Uterus (tissue), 4 donors: ENCODE measurements around the gene TGFB1I1. TPM values are rescaled to one million over a fixed set of nuclear protein-coding genes. Genes with fewer than 3 reads are reported as not detected.
"Not testable (repeated sequence)": the region's sequence is repeated elsewhere in the genome, so short reads cannot be mapped to it uniquely, and the experiment has no call there.

Experiments
- DNase-seq, 2 donors: peaks; one replicate each; pipeline ENCODE4 v3.0.0-alpha.2; 2019 to 2020
- H3K27ac ChIP-seq, 2 donors: fragments of 200-600 bp; sonication (generic); 1 replicate in 1 of 2; 2 replicates in 1 of 2; pipeline ENCODE4 v1.5.1; 2016 to 2018
- H3K27me3 ChIP-seq, 2 donors: fragments of 200-600 bp; sonication (generic); one replicate each; pipeline ENCODE4 v1.5.1; 2018 to 2019; ENCODE audit warnings: control low read depth in 1 of 2
- H3K36me3 ChIP-seq, 2 donors: fragments of 200-600 bp; sonication (generic); one replicate each; pipeline ENCODE4 v1.5.1; 2019; ENCODE audit warnings: control low read depth in 1 of 2
- H3K4me1 ChIP-seq, 2 donors: fragments of 200-600 bp; sonication (generic); one replicate each; pipeline ENCODE4 v1.5.1; 2018 to 2019; ENCODE audit warnings: control low read depth in 1 of 2
- H3K4me3 ChIP-seq, 2 donors: fragments of 200-600 bp; sonication (generic); 1 replicate in 1 of 2; 2 replicates in 1 of 2; pipeline ENCODE4 v1.5.1; 2018 to 2019; ENCODE audit warnings: mild to moderate bottlenecking in 1 of 2
- H3K9me3 ChIP-seq, 2 donors: fragments of 200-600 bp; sonication (generic); one replicate each; pipeline ENCODE4 v1.5.1; 2019; ENCODE audit warnings: control low read depth in 1 of 2
- POLR2A ChIP-seq, 2 donors: fragments of 450-650 bp; IDR thresholded peaks; one replicate each; pipeline ENCODE4 v1.6.1; 2016; ENCODE audit warnings: antibody characterized with exemption in 2 of 2, mild to moderate bottlenecking in 1 of 2, moderate library complexity in 1 of 2
- intact Hi-C: fragments of 100-400 bp; cut with DNase I; formaldehyde crosslinking; loops from one replicate; pipeline ENCODE4 v1.15.1; 2023; ENCODE audit warnings: low total_unique reads
- total RNA-seq, 4 donors: library from RNA; depleted of rRNA in 3 of 4; stranded (reverse); fragments of >200 nt in 3 of 4; gene quantifications; one replicate each; pipeline versions ENCODE4 v1.1.0 to v1.2.4, GENCODE V29; 2014 to 2023
- TF ChIP-seq, protein P1 (sequence below), 4 experiments: fragments of 200-600 bp in 2 of 4; fragments of 450-650 bp in 2 of 4; sonication (generic) in 2 of 4; IDR thresholded peaks; one replicate each; pipeline ENCODE4 v1.5.1; 2016 to 2019; ENCODE audit warnings: antibody characterized with exemption in 4 of 4, mild to moderate bottlenecking in 2 of 4, moderate library complexity in 1 of 4
- donor health status: DM: yes; HTN: yes; CAD: no.

The TGFB1I1 gene
- total RNA-seq, 4 donors from 2014 or later, result 61.1 to 336 (median 107) TPM

DNA sequence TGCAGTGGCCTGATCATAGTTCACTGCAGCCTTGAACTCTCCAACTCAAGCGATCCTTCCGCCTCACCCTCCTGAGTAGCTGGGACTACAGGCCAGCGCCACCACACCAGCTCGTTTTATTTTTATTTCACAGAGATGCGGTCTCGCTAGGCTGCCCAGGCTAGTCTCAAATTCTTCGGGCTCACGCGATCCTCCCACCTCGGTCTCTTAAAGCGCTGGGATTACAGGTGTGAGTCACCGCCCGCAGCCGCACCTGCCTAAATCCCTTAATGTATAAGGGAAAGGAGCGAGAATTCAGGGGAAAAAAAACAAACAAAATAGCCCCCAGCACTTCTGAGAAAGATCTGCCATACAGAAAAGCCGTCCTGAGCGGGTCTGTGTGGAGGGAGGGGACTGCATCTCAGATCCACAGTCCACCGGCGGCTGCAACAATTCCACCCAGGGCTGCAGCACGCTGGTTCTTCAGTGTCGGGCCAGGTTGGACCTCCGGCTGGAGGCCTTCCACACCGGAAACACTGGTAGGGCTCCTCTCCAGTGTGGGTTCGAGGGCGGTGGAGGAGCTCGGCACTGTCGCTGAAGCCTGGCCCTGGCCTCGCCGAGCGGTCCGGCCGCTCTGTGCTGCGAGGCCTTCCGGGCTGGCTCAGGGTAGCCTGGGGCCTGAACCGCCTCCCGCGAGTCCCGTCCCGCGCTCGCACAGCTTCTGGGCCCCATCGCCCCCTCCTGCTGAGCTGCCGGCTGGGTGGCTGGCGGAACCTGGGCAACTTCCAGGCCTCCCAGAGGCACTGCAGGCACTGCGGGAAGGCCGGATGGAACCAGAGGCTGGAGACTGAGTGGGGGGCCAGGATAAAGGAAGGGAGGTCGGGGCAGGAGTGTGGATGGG is 36.4 kb upstream of the TGFB1I1 start:
- Histone ChIP-seq H3K27ac (no peak overlapping the region), H3K4me3 (no peak overlapping the region), H3K9me3 (no peaks in the 10 kb centered on the region), H3K36me3 (no peaks in the 10 kb centered on the region), H3K27me3 (no peaks in the 10 kb centered on the region), H3K4me1 (no peaks in the 10 kb centered on the region)
- TF ChIP-seq, protein P1, sequence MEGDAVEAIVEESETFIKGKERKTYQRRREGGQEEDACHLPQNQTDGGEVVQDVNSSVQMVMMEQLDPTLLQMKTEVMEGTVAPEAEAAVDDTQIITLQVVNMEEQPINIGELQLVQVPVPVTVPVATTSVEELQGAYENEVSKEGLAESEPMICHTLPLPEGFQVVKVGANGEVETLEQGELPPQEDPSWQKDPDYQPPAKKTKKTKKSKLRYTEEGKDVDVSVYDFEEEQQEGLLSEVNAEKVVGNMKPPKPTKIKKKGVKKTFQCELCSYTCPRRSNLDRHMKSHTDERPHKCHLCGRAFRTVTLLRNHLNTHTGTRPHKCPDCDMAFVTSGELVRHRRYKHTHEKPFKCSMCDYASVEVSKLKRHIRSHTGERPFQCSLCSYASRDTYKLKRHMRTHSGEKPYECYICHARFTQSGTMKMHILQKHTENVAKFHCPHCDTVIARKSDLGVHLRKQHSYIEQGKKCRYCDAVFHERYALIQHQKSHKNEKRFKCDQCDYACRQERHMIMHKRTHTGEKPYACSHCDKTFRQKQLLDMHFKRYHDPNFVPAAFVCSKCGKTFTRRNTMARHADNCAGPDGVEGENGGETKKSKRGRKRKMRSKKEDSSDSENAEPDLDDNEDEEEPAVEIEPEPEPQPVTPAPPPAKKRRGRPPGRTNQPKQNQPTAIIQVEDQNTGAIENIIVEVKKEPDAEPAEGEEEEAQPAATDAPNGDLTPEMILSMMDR (IDR thresholded peaks at IDR 0.05), result no peak
- no peak for TF ChIP-seq POLR2A (IDR thresholded peaks at IDR 0.05)
- intact Hi-C loops, result no loop called here
- DNase-seq, result no peak

DNA sequence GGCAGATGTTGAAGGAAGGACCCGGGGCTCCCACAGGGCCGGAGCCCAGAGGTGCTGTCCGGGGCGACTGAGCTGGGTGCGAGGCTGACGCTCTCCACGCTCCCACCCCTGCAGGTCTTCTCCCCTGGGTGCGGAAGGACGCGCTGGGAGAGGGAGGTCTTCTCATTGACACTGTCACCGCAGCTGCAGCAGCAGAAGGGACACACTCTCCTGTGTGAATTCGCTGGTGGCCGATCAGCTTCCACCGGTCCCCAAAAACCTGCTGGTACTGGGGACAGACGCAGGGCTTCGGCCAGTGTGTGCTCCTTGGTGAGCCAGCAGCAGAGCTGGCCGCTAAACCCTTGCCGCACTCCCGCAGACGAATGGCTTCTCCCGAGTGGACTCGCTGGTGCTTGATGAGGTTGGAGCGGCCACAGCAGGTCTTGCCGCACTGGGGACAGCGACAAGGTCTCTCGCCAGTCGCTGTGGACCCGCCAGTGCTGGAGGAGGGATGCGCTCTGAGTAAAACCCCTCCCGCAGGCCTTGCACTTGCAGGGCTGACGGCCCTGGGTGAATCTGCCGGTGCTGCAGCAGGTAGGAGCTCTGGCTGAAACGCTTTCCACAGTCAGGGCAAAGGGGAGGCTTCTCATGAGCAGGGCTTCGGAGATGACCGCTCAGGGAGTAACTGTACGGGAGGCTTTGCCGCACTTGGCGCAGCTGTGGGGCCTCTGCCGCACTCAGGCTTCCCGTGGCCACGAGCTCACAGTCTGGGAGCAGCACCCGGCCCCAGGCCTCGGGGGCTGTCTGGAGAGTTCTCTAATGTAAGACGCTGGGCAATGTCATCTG is 35.5 kb upstream of the TGFB1I1 start:
- no peaks in the 10 kb centered on the region for H3K9me3 ChIP-seq
- no peak overlapping the region for H3K4me3 ChIP-seq
- no peaks in the 10 kb centered on the region for H3K36me3 ChIP-seq
- no peaks in the 10 kb centered on the region for H3K27me3 ChIP-seq
- no peak overlapping the region for H3K27ac ChIP-seq
- intact Hi-C loops, result no loop called here
- TF ChIP-seq POLR2A (IDR thresholded peaks at IDR 0.05), result no peak
- TF ChIP-seq, protein P1 (IDR thresholded peaks at IDR 0.05), result no peak
- DNase-seq, result no peak
- no peaks in the 10 kb centered on the region for H3K4me1 ChIP-seq

DNA sequence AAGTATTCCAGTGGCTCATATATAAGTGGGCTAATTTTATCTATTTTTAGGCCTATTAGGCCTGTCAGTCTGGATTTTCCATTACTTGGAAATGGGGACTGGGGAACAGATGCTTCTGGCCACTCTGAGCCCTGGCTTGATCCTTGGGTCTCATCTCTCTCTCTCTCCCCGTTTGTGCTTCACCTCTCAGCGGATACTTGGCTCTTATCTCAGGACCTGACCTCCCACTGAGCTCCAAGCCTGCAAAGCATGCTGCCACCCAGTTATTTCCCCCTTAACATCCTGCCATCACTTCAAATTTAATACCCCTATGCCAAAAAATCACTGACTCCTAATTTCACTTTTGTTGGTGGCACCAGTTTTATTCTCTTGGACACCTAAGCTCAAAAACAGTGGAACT is 33.5 kb upstream of the TGFB1I1 start:
- TF ChIP-seq, protein P1 (IDR thresholded peaks at IDR 0.05), result no peak
- TF ChIP-seq POLR2A (IDR thresholded peaks at IDR 0.05), result no peak
- no peak for DNase-seq
- no peaks in the 10 kb centered on the region for H3K36me3 ChIP-seq
- intact Hi-C loops, result no loop called here
- no peak overlapping the region for H3K4me3 ChIP-seq
- no peaks in the 10 kb centered on the region for H3K27me3 ChIP-seq
- H3K27ac ChIP-seq, result no peak overlapping the region
- H3K9me3 ChIP-seq, result no peaks in the 10 kb centered on the region
- no peaks in the 10 kb centered on the region for H3K4me1 ChIP-seq

DNA sequence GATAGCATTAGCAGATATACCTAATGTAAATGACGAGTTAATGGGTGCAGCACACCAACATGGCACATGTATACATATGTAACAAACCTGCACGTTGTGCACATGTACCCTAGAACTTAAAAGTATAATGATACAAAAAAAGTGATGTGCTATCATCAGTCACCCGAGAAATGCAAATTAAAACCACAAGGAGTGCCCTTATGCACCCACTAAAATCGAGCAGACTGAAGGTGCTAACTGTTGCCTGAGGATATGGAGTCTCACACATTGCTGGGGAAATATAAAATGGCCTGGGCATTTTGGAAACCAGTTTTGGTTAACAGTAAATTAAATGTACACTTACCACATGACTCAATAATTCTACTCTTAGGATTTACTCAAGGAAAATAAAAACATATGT is 32.9 kb upstream of the TGFB1I1 start:
- H3K27me3 ChIP-seq, H3K27ac ChIP-seq, H3K4me1 ChIP-seq, H3K4me3 ChIP-seq, intact Hi-C loops, DNase-seq, H3K36me3 ChIP-seq, H3K9me3 ChIP-seq: not testable (repeated sequence)

DNA sequence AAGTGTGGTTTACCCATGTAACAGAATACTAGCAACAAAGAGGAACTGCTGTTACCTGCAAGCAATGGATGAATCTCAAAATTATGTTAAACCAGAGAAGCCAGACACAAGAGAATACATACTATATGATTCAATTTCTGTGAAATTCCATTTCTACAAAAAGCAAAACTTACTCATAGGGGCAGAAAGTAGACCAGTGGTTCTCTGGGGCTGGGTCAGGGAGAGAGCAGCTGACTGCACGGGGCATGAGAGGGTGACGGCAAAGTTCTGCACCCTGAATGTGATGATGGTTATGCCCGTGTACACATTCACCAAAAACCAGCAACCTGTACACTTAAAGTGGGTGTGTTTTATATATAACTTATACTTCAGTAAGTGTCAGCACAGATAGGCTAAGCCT is 32.4 kb upstream of the TGFB1I1 start:
- DNase-seq, result no peak
- Histone ChIP-seq H3K27me3 (no peaks in the 10 kb centered on the region), H3K4me3 (no peak overlapping the region), H3K4me1 (no peaks in the 10 kb centered on the region), H3K9me3 (no peaks in the 10 kb centered on the region), H3K36me3 (no peaks in the 10 kb centered on the region), H3K27ac (no peak overlapping the region)
- TF ChIP-seq POLR2A (IDR thresholded peaks at IDR 0.05), result no peak
- TF ChIP-seq, protein P1 (IDR thresholded peaks at IDR 0.05), result no peak
- intact Hi-C loops, result no loop called here
